LHCN-M2 (cell line): ENCODE data around the gene KDM2B. TPM values are rescaled to one million over a fixed set of nuclear protein-coding genes. Genes with fewer than 3 reads are reported as not detected.
A peak's percentile ranks its signal among the peaks of the same experiment; 100 is the strongest.

Source experiments
- DNase-seq: peaks from one replicate; pipeline ENCODE4 v3.0.0-alpha.2; 2012; ENCODE audit warnings: low read depth
- total RNA-seq: library from RNA; depleted of rRNA; stranded (reverse); fragments of >200 nt; gene quantifications from 2 replicates; pipeline ENCODE4 v1.2.3, GENCODE V29; 2014

Gene KDM2B
- total RNA-seq, 1 experiment from 2014 or later: 28.8 TPM

DNA sequence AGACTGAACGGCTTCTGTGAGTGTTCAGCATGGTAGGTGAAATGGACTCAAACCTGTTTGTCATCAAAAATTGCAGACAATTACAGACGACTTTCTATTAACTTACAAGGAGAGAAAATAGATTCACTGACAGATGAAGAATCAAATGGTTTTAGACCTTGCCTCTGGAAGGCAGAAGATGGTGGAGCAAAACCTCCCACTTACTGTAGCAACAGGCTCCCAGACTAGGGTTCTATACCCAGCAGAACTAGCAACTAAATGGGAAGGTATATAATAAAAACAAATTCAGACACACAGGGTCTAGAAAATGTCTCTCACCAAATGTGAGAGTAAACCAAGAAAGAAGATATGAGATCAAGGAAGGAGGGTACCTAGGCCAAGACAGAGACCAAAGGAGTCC is 144.1 kb downstream of the KDM2B start:
- no peak for DNase-seq

DNA sequence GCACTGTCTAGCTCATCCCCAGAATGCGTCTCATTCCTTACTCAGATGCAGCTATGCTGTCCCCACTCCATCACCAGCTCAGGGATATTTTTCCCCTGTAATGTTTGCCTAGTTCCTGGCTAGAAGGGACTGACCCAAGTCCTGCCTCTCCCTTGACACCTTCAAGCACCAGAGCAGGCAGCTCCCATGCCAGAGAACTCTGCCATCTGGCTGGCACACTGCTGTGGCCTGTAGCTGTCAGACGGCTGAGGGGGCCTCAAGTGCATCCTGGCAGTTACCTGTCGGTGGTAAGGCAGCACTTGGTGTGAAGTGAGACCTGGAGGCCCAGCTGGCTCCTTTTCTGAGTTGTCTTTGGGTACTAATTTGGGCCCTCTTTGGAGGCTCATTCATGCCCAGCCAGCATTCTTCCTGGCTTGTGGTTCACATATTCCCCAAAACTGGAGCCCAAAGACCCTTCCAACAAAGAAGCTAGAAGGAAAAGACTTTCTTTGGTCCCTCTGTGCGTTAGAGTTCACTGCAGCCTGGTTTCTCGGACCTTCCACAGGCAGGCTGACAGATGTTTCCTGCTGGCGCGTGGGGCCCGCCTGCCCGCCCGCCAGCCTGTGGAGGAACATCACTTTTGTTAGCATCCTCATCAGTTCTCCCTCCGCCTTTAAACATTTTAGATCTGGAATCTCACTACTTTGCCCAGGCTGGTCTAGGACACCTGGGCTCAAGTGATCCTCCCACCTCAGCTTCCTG is 147.9 kb downstream of the KDM2B start:
- DNase-seq: no peak

DNA sequence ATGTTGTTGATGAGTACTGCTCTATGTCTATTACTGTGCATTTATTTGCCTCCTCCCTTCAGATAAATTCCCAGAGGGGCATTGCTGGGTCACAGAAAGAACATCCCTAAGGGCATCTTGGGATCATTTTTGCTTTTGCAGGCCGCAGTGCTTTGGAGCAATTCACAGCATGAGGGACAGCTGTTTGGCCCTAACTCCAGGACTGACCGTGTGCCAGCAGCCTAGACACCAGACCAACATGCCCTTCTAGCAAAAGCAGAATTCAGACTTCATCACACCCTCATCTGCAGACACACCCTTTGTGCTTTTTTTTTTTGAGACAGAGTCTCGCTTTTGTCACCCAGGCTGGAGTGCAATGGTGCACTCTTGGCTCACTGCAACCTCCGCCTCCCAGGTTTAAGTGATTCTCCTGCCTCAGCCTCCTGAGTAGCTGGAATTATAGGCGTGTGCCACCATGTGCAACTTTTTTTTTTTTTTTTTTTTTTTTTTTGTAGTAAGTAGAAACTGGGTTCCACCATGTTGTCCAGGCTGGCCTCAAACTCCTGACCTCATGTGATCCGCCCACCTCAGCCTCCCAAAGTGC is 149.9 kb downstream of the KDM2B start:
- DNase-seq: peak; percentile 10

DNA sequence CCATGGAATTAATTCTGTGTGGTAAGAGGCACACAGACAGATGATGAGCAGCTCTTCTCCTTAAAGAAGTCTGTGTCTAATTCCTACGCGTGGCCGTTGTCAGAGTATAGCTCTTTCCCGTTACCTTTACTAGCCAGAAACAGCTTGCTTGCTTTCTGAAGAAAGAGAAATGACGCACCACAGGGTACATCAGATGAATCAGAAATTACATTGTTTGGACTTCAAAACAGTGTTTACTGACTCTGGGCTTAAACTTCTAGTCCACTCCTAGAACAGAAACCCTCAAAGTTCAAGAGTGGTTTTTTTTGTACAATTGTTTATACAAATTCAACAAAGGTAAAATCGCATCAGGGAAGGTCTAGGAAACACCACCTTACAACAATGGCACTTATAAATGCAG is 151.9 kb downstream of the KDM2B start:
- no peak for DNase-seq

DNA sequence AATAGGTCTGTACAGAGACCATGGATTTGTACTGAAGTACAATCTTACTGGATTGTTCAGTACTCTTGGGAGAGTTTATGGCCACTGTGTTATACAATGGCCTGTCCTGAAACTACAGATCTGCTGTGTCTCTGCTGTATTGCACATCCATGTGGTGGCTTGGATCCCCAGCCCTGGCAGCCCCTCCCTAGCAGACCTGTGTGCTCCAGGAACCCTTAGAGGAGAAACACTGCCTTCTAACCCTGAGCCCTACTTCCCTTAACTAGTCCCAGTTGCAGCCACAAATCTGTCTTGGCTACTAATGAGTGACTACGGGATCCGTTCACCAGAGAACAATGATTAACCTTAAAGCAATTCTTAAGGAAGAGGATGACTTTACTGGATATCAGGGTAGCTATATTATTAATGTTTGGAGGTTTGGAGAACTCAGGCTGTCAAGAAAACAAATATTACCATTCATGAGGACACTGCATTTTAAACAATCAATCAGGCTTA is 153.2 kb downstream of the KDM2B start:
- DNase-seq: no peak

DNA sequence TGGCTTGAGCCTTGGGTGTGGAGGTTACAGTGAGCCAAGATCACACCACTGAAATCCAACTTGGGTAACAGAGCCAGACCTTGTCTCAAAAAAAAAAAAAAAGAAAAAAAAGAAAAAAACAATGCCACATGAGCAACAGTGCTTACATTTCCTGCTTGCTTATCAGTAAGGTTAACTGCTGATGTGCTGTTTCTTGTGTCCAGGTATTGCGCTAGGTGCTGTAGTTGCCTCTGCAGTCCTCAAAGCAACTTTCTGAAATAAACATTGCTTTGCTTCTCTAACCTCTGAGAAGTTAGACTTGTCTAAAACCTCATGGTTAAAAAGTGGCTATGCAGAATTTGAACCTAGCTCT is 156.2 kb downstream of the KDM2B start:
- no peak for DNase-seq

DNA sequence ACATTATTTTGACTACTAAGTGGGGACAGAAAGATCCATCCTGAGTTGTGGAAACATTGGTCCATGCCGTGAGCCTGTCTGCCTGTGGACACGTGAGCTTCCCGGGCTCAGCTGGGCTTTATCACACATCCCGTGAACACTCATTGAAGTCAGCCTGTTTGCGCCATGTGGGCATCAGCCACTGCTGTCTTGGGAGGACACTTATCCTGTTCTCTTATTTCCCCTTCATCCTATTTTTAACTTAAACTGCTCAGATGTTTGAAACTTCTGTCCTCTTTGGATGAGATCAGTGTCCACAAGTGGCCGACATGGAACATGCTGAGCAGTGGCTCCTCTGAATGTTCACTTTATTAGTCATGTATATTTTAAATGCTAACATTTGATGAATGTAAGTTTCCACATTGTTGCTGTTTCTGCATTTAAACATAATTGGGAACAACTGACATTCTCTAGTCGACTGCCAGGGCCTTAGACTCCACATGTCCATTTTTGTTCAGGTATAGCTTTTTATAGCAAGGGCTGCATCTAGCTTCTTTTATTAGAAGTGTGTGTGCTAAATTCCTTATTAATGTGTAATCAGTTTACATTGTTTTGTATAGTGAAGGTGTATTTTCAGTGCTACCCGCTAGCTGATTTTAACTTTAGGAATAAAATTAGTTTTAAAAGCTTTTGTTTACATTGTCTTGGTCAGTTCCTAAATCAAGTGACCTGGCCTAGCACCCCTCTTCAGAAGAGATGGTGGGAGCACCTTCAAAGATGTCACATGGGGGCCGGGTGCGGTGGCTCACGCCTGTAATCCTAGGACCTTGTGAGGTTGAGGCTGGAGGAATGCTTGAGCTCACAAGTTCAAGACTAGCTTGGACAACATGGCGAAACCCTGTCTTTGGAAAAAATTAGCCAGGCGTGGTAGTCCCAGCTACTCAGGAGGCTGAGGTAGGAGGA is 156.9 kb downstream of the KDM2B start:
- no peak for DNase-seq

DNA sequence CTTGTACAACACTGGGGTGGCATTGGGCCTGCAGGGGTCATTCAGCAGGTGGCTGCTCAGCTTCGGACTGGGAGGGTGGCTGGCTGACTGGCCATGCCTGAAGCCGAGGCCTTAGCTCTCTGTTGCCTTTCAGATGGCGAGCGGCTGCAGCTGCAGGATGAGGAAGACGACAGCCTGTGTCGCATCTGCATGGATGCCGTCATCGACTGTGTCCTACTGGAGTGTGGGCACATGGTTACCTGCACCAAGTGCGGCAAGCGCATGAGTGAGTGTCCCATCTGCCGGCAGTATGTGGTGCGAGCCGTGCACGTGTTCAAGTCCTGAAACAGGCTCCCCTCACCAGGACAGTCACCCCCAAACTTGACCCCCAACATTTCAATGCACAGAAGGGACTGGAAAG is 157.6 kb downstream of the KDM2B start:
- DNase-seq: no peak

DNA sequence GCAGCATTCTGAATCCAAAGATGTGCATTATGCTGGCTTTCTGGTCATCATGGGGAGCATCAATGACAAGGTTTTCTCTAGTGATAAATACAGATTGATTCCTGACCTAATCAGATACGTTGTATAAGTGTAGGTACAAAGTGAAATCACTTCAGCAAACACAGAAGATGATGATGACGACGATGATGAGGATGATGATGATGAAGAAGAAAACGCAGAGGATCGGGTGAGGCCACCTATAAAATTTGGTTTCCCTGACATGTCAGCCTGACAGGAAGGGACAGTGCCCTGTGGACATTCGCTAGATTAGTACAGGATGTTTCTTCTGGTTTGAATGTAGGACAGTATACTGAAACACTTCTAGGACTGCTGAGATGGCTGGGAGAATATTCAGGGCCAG is 160.7 kb downstream of the KDM2B start:
- DNase-seq: no peak

DNA sequence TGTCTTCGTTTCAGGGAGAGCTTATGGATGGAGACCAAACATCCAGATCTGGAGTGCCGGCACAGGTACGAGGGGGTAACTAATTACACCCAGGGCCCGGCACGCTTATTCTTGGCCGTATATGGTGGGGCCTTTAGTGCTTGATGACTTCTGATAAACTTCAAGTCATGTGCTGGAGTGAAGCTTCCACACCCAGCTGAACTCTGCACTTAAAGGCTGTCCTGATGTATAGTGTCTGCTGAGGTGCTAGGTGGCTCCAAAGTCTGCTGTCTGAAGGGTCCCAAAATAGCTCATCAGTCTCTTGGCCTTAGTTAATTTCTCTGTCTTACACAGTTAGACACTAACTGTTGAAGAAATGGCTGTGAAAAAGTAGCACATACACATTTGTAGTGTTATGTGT is 163.0 kb downstream of the KDM2B start:
- no peak for DNase-seq

DNA sequence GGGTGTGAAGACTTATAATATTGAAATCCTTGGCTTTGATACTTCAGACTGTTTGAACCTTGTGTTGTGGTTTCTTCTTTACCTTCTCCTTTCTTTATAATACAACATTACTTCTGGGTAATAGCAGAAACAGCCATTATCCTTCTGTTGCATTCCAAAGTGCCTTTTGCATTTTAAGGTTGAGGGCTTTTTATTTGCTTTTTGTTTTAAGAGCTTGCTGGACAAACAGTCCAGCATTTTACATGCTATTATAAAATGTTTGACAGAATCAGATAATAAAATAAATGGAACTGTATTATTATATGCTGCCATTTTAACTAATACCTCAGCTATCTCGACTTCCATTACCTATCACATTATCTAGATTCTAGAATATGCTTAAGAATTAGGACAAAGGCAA is 166.9 kb downstream of the KDM2B start:
- DNase-seq: no peak

DNA sequence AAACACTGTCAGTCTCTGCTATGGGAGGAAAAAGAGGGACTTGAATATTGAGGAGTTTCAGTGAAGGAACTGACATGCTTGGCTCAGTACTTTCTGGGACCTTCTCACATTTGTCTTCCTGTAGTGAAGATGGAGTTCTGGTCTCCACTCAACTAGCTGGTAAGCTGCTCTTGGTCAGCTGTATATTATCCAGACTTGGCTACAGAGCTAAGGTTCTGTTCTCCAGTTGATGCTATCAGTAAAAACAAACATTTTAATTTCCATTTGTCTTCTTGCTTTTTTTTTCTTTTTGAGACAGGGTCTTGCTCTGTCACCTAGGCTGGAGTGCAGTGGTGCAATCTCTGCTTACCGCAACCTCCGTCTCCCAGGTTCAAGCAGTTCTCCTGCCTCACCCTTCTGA is 175.6 kb downstream of the KDM2B start:
- DNase-seq: no peak

DNA sequence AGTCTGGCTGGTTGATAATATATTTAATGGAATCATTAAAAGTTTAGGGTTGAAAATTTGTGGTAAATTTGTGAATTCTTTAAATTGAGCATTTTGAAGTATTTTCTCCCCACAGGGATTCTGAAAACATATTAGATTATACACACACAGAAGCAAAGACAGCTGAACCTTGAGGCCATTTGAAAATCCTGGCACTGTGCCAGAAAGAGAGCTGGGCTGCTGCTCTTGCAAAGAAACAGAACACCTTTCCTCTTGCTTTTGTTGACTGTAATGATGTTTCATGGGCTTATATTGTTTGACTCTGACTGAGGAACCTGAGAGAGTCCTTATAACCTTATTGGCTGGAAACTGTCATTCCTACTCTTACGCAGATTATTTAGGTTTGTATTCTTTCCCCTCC is 176.1 kb downstream of the KDM2B start:
- DNase-seq: peak; percentile 13

DNA sequence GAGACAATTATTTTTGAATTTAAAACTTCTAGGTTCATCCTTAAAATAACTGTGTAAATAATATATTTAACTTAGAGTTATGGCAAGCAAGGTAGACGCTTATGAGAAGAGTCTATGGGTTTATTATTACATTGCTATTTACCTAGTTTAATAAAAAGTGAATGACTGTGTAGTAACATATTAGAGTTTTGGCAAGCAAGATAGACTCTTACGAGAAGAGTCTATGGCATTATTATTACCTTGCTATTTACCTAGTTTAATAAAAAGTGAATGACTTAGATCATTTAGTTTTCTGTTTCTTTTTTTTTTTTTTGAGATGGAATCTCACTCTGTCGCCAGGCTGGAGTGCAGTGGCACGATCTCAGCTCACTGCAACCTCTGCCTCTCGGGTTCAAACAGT is 177.1 kb downstream of the KDM2B start:
- DNase-seq: no peak

DNA sequence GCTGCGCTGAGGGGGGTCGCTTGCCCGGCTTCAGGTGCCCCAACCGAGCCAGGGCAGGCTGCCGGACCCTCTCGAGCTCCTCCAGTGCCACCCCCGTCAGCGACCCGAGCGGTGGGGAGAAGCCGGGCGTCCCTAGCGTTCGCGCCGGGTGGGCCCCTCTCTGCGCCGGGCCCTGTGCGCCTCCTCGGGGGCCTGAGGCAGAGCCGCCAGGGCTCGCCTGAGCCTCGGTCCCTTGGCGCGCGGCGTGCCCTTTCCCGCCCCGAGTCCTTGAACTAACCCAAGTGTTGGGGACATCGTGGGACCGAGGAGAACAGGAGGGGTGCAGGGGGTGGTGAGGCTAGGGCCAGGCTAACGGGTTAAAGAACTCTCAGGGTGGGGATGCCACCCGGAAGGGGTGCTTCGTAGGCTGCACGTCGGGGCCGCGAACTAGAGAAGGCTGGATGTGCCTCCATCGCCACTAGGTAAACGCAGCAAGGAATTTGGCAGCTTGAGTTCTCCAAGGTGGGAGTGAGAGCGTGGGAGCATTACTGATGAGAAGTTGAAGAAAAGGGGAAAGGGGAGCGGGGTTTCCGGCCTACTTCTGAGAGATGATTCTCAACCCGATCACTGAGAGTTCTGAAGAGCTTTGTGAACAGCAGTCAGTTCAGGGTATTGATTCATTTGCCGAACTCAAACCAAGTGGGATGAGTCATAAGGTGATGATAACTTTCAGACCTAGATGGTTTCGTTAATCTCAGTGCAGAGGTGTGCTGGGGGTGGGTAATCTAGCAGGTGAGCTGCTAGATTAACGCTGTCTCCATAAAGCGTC is 180.3 kb downstream of the KDM2B start:
- DNase-seq: peak; percentile 19

DNA sequence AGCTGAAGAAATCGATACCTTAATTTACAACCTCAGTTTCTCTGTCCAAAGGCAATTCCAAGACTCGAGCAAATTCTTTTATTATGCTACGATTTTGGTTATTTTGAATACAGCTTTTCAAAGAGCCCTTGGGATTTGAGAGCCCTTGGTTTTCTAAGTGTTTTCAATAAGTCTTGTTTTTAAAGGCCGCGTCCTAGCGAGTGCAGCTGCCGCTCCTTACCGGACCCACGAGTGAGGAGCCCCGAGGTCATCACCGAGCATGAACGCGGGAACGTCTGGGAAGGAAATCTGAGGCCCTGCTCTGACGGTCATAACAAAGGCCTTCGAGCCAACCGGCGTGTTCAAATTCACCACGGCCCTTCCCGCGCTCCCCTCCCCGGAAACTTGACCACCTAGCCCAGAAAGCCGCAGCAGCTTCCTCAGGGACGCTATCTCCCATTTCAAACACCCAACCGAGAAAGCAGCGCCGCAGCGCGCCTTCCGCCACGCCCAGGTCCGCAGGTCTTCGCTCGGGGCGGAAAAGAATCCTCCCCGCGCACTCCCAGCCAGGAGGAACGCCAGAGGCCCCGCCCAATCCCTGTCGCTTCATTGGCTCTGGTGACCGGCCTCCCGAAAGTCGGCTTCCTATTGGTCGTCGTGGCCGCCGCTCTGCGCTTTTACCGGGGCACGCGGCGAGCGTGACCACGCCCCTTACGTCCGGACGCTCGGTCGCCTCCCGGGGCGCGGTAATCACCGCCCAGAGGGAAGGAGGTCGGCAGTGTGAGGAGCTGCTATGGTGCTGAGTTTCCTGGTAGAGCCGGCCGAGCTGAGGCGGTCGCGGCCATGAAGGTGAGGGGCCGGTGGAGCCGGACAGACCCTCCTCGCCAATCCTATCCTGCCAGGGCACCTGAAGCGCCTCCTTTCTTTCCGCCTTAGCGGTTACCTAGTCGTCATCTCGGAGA is 181.2 kb downstream of the KDM2B start, which contains the start of gene RNF34:
Gene RNF34, plus strand, starts transcription at position 728 of the 941 bp plus-strand sequence. Its CDS starts 95 bp downstream, at position 823.
- DNase-seq: peak; percentile 97

DNA sequence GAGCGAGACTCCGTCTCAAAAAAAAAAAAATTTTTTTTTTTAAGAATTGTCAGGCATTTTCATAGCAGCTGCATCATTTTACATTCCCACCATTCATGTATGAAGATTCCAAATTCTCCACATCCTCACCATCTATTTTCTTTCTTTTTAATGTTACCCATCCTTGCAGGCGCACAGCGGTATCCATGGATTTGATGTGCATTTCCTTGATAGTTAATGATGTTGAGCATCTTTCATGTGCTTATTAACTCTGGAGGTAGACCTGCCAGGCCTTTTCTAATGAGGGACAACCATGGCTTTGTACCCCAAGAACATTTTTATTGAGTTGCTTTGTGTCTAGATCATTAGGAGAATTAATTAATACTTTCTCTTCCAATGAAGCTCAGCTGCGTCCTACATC is 182.5 kb downstream of the KDM2B start:
- no peak for DNase-seq

DNA sequence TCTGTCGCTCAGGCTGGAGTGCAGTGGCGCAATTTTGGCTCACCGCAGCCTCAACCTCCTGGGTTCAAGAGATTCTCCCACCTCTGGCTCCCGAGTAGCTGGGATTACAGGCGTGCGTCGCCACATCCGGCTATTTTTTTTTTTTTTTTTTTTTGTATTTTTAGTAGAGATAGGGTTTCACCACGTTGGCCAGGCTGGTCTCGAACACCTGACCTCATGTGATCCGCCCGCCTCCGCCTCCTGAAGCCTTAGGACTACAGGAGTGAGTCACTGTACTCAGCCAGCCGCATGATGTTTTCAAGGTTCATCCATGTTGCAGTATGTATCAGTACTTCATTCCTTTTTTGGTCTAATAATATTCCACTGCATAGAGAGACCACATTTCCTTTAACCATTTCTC is 183.3 kb downstream of the KDM2B start:
- no peak for DNase-seq

DNA sequence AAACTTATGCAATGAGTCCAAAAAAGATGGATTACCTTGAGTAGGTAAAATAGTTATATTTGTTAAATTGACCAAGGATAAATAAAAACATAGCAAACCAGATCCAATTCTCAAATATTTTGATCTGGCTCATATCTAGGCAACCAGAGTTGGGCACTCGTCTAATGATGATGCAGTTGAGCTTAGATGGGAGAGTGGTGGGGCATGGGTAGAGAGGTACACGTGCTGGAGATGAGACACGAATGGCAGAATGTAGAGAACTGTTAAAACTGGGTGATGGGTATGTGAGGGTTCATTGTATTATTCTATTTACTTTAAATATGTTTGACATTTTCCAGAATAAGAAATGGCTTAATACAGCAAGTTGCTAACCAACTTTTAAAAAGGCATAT is 188.5 kb downstream of the KDM2B start:
- DNase-seq: no peak

DNA sequence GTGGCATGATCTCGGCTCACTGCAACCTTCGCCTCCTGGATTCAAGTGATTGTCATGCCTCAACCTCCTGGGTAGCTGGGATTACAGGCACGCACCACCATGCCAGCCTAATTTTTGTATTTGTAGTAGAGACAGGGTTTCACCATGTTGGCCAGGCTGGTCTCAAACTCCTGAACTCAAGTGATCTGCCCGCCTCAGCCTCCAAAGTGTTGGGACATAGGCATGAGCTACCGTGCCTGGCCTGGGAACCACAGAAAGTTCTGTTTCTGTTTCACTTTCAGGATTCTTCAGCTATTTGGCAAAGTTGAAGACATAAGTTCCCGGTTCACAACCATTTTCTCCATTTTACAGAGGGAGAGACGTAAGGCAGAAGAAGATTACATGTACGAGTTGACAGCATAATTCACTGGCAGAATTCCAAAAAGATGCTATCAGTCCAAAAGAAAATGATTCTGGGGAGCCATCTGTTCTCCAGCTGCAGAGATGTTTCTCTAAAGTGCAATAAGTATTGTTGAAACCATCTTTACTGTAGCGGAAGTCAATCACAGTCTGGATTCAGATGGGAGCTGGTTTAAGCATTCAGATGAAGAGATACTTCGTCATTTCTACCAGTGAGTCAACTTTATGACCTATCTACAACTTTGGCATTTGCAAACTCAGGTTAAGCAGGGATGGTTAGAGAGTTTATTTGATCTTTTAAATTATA is 189.1 kb downstream of the KDM2B start:
- peak; percentile 19 for DNase-seq
